ENCODE data around the gene IFITM5.

- no peak for TF ChIP-seq CTCF (IDR thresholded peaks at IDR 0.05)
- no peak for TF ChIP-seq POLR2A (IDR thresholded peaks at IDR 0.05)
Observed at GRCh38 chr11:295351-296170, 3.8 kb downstream of the IFITM5 start.

Data from thyroid gland (tissue), 4 donors.